Immature natural killer cell (primary cell): Measurements from ENCODE around the gene GSTO2. TPM values are rescaled to one million over a fixed set of nuclear protein-coding genes. Genes with fewer than 3 reads are reported as not detected.

Source experiments
- DNase-seq, 3 donors: peaks; one replicate each; pipeline ENCODE4 v3.0.0; 2022; ENCODE audit warnings: mixed read lengths in 1 of 3
- H3K27ac Mint-ChIP-seq, 6 donors: one replicate each; pipeline ENCODE4 v1.8.0; 2020; ENCODE audit warnings: mixed read lengths in 6 of 6, mild to moderate bottlenecking in 5 of 6, inconsistent platforms in 4 of 6, moderate library complexity in 3 of 6
- H3K27me3 Mint-ChIP-seq, 3 donors: one replicate each; pipeline ENCODE4 v1.8.0; 2020 to 2021; ENCODE audit warnings: low read depth in 3 of 3, mild to moderate bottlenecking in 3 of 3, mixed read lengths in 3 of 3, moderate library complexity in 3 of 3, inconsistent platforms in 1 of 3
- H3K36me3 Mint-ChIP-seq, 3 donors: one replicate each; pipeline ENCODE4 v1.8.0; 2020; ENCODE audit warnings: mixed read lengths in 3 of 3, inconsistent platforms in 2 of 3, mild to moderate bottlenecking in 2 of 3
- H3K4me1 Mint-ChIP-seq, 2 donors: one replicate each; pipeline ENCODE4 v1.8.0; 2020; ENCODE audit warnings: inconsistent platforms in 2 of 2, mild to moderate bottlenecking in 2 of 2, mixed read lengths in 2 of 2, moderate library complexity in 1 of 2
- H3K4me3 Mint-ChIP-seq, 5 donors: one replicate each; pipeline ENCODE4 v1.8.0; 2020; ENCODE audit warnings: mild to moderate bottlenecking in 5 of 5, mixed read lengths in 5 of 5, inconsistent platforms in 3 of 5, moderate library complexity in 3 of 5
- H3K9me3 Mint-ChIP-seq, 6 donors: one replicate each; pipeline ENCODE4 v1.8.0; 2020; ENCODE audit warnings: mild to moderate bottlenecking in 6 of 6, mixed read lengths in 6 of 6, inconsistent platforms in 4 of 6, moderate library complexity in 3 of 6
- polyA plus RNA-seq, 3 donors: library from polyadenylated mRNA; unstranded; fragments of 300-500 nt; fragmentation: Illumina TruSeq; gene quantifications; one replicate each; pipeline ENCODE4 v1.2.3, GENCODE V29; 2021

The GSTO2 gene
- polyA plus RNA-seq, 3 donors from 2014 or later = 0.16 to 1.6 (median 0.85) TPM

DNA sequence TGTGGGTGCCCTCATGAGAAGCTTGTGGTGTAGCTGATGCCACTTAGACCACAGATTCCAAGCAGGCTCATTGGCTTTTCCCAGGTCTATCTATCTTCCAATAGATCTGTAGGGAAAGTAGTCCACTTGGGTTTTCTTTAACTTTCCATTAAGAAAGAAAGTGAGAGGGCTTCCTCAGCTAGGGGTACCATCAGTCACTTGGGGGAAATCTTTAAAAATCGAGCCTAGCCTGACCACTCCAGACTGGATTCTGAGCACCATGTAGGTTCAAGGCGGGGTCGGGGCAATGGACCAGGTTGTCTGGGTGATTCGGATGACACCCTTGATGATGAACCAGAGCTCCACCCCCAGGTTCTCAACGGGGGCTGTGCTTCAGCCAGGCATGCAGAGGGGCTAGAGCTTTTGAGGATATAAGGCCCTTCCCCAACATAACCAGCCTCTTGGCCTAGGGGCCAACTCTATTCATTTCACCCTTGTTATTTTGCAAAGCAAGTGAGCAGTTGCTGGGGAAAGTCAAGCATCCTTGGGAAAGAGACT, 42.3 kb downstream of the GSTO2 start:
- H3K4me1 Mint-ChIP-seq = peaks cover 54 to 63% of the 10 kb centered on the region in 2 donors
- peaks cover 14 to 80% (median 66%) of the 10 kb centered on the region in 3 donors for H3K27me3 Mint-ChIP-seq
- H3K27ac Mint-ChIP-seq = peak overlapping the region in 4 of 6 donors; percentile 22 to 76 (median 42)
- no peak for DNase-seq
- H3K36me3 Mint-ChIP-seq = peaks cover 0 to 28% (median 5%) of the 10 kb centered on the region in 3 donors
- H3K4me3 Mint-ChIP-seq = no peak overlapping the region
- H3K9me3 Mint-ChIP-seq = no peaks in the 10 kb centered on the region

DNA sequence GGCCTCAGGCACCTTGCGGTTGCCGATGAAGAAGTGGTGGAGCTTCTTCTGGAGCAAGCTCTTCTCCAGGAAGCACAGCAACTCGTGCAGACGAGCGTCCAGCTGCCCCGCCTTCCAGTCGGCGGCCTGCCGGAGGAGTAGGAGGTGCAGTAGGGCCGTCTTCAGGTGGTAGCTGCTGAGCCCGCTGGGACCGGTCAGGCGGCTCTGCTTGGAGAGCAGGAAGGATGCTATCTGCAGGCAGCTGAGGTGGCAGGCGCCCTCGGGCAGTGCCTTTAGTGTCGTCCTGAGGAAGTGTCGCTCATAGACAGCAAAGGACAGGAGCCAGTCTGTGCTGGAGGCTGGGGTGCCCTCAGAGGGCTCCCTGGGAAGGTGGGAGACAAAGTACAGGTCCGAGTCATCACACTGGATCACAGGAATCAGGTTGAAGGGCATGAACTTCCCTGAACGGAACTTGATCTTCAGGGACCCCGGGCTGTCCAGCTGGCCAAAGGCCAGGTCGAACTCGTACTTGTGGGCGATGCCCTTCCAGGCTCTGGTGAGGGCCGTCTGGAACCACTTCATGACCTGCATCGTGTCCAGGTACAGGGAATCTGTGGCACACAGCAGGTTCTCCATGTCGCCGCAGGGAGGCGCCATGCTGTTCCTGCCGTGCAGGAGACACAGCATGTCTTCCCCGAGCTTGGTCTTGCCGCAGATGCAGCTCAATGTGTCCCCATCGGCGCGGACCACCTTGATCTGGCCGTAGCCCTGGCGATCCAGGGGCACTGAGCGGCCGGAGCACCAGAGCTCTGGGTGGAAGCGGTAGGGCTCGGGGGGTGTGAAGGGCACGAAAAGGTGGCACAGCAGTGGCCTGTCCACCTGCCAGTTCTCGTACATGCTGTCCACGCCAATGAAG, 45.9 kb downstream of the GSTO2 start:
- peaks cover 57 to 63% of the 10 kb centered on the region in 2 donors for H3K4me1 Mint-ChIP-seq
- DNase-seq = no peak

DNA sequence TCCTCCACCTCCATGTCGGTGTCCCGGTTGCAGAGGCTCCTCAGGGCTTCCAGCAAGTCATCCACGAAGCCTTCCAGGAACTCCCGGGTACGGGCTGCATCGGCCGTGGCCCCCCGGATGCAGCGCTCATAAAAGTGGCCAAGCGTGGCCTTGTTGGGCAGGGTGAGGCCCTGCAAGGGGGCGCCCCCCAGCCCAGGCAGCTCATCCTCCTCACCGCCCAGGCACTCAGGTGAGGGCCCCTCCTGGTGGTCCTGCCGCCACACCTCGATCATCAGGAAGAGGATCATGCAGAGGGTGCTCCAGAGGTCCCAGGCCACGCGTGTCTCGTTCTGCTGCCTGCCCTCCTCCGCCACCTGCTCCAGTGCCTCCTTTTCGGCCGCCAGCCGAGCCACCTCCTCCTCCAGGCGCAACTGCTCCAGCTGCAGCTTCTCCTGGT, 46.5 kb downstream of the GSTO2 start:
- Mint-ChIP-seq H3K4me3 (no peak overlapping the region), H3K36me3 (peaks cover 5 to 17% (median 5%) of the 10 kb centered on the region in 3 donors), H3K27me3 (peaks cover 8 to 72% (median 54%) of the 10 kb centered on the region in 3 donors), H3K9me3 (no peaks in the 10 kb centered on the region), H3K4me1 (peaks cover 59 to 63% of the 10 kb centered on the region in 2 donors), H3K27ac (no peak overlapping the region)
- no peak for DNase-seq

More for the DNA sequence above, 45.9 kb downstream of the GSTO2 start:
- Mint-ChIP-seq H3K4me3 (no peak overlapping the region), H3K27me3 (peaks cover 9 to 73% (median 56%) of the 10 kb centered on the region in 3 donors), H3K27ac (peak overlapping the region in 1 of 6 donors; percentile 40), H3K9me3 (no peaks in the 10 kb centered on the region), H3K36me3 (peaks cover 5 to 23% (median 5%) of the 10 kb centered on the region in 3 donors)

DNA sequence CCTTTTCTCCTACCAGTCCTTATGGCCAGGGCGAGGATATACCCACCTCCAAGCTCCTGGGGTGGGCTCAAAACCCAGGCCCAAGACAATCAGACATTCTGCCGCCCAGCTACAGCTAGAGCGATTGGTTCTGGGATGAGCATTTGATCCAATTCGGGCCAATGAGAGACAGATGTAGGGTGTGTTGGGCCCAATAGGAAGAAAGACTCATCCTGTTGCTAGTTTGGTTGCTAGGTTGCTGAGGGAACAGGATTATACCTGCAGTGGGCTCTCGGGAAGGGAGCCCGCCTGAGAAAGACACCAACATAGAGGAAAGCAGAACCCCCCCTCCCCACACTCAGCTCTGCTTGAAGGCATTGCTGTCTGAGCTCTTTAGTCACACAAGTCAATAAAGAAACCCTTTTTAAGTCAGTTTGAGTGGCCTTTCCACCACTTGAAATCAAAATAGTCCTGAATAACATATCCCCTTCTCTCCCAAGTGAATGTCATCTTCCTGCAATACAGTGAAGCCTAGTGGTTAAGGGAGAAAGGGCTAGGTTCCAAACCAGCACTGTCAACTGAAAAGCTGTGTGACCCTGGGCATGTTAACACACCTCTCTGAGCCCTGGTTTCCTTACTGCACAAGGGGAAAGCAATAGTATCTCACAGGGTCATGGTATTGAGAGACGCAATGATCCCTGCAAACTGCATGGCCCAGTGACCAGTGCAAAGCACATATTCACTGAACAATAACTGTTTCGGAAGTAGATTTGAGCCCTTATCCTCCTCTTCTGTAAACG, 47.5 kb downstream of the GSTO2 start:
- H3K9me3 Mint-ChIP-seq = no peaks in the 10 kb centered on the region
- peaks cover 5 to 17% (median 5%) of the 10 kb centered on the region in 3 donors for H3K36me3 Mint-ChIP-seq
- no peak for DNase-seq
- H3K27me3 Mint-ChIP-seq = peaks cover 6 to 66% (median 52%) of the 10 kb centered on the region in 3 donors
- H3K27ac Mint-ChIP-seq = peak overlapping the region; percentile 15 to 100 (median 55)
- peaks cover 62 to 63% of the 10 kb centered on the region in 2 donors for H3K4me1 Mint-ChIP-seq
- H3K4me3 Mint-ChIP-seq = no peak overlapping the region

DNA sequence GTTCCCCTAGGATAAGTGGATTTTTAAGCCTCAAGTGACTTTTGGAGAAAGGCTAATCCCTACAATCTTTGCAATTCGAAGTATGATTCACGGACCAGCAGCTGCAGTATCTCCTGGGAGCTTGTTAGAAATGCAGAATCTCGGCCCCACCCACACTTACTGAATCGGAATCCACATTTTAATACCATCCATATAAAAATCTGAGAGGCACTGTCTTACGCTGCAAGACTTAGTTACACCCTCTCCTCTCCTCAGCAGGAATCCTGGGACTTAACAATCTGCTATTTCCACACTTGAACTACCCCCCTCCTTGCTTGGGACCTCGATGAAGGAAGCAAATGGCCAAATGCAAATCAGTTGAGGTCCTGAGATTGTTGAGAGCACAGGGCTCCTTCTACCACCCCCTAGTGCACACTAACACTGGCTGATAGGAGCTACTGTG, 48.3 kb downstream of the GSTO2 start:
- peaks cover 66% of the 10 kb centered on the region in 2 donors for H3K4me1 Mint-ChIP-seq
- no peak for DNase-seq
- H3K36me3 Mint-ChIP-seq = peaks cover 5 to 12% (median 5%) of the 10 kb centered on the region in 3 donors
- no peaks in the 10 kb centered on the region for H3K9me3 Mint-ChIP-seq
- H3K27ac Mint-ChIP-seq = peak overlapping the region in 5 of 6 donors; percentile 47 to 100 (median 74)
- H3K27me3 Mint-ChIP-seq = peaks cover 6 to 68% (median 50%) of the 10 kb centered on the region in 3 donors
- H3K4me3 Mint-ChIP-seq = peak overlapping the region in 1 of 5 donors; percentile 5

DNA sequence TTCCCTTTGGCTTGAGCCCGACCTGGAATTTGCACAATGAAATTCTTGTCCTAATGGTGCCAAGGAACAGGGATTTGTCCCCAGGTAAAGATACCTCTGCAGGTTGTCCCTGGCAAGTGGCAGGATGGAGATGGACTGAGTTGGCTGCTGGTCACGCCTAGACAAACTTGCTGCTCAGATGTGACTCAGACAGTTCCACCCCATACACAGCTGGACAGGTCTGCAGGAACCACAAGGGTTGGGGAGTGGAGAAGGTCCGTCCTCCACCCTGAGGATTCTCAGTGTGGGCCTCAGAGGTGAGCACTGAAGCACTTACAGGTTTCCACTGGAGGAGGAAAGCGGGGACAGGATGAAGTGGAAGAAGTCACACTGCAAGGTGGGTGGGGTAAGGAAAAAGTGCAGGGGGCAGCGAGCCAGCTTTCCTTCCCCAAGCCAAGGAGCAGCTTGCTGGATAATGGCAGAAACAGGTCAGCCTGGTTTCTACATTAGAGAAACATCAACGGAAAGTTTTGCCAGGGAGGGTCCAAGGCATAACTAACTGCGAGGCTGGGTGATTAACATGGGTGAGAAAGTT, 48.8 kb downstream of the GSTO2 start:
- peaks cover 67 to 70% of the 10 kb centered on the region in 2 donors for H3K4me1 Mint-ChIP-seq
- H3K9me3 Mint-ChIP-seq = no peaks in the 10 kb centered on the region
- H3K36me3 Mint-ChIP-seq = peaks cover 5 to 7% (median 5%) of the 10 kb centered on the region in 3 donors
- peak overlapping the region; percentile 37 to 100 (median 72) for H3K27ac Mint-ChIP-seq
- H3K4me3 Mint-ChIP-seq = peak overlapping the region in 1 of 5 donors; percentile 5
- peaks cover 8 to 69% (median 49%) of the 10 kb centered on the region in 3 donors for H3K27me3 Mint-ChIP-seq
- no peak for DNase-seq

- Mint-ChIP-seq H3K27me3 (peaks cover 9 to 69% (median 49%) of the 10 kb centered on the region in 3 donors), H3K4me1 (peaks cover 72 to 75% of the 10 kb centered on the region in 2 donors), H3K4me3 (no peak overlapping the region), H3K9me3 (no peaks in the 10 kb centered on the region), H3K27ac (peak overlapping the region in 5 of 6 donors; percentile 11 to 100 (median 68)), H3K36me3 (peaks cover 2 to 5% (median 5%) of the 10 kb centered on the region in 3 donors)
- no peak for DNase-seq
These were observed 49.3 kb downstream of the GSTO2 start for GRCh38 chr10:104318326-104318725.

GRCh38 chr10:104318810-104319741, 50.1 kb downstream of the GSTO2 start:
- Mint-ChIP-seq H3K27ac (peak overlapping the region; percentile 36 to 100 (median 66)), H3K4me3 (peak overlapping the region in 1 of 5 donors; percentile 65), H3K27me3 (peaks cover 11 to 68% (median 52%) of the 10 kb centered on the region in 3 donors), H3K36me3 (peaks cover 0 to 5% (median 3%) of the 10 kb centered on the region in 3 donors), H3K4me1 (peaks cover 80 to 82% of the 10 kb centered on the region in 2 donors), H3K9me3 (no peaks in the 10 kb centered on the region)
- no peak for DNase-seq

GRCh38 chr10:104321226-104321625, 52.2 kb downstream of the GSTO2 start:
- Mint-ChIP-seq H3K4me1 (peaks cover 100% of the 10 kb centered on the region in 2 donors), H3K27ac (peak overlapping the region; percentile 90 to 100 (median 98)), H3K9me3 (no peaks in the 10 kb centered on the region), H3K4me3 (peak overlapping the region; percentile 78 to 90 (median 88)), H3K27me3 (peaks cover 15 to 69% (median 64%) of the 10 kb centered on the region in 3 donors), H3K36me3 (peaks cover 4 to 6% (median 5%) of the 10 kb centered on the region in 3 donors)
- DNase-seq = no peak

- peaks cover 17 to 70% (median 61%) of the 10 kb centered on the region in 3 donors for H3K27me3 Mint-ChIP-seq
- no peak for DNase-seq
- peak overlapping the region; percentile 90 to 100 (median 98) for H3K27ac Mint-ChIP-seq
- peak overlapping the region; percentile 78 to 90 (median 88) for H3K4me3 Mint-ChIP-seq
- H3K4me1 Mint-ChIP-seq = peaks cover 100% of the 10 kb centered on the region in 2 donors
- no peaks in the 10 kb centered on the region for H3K9me3 Mint-ChIP-seq
- H3K36me3 Mint-ChIP-seq = peaks cover 4 to 6% (median 4%) of the 10 kb centered on the region in 3 donors
These were observed 52.9 kb downstream of the GSTO2 start for GRCh38 chr10:104321725-104322415.

- Mint-ChIP-seq H3K27ac (peak overlapping the region; percentile 90 to 100 (median 98)), H3K4me1 (peaks cover 100% of the 10 kb centered on the region in 2 donors), H3K36me3 (peaks cover 0 to 6% (median 4%) of the 10 kb centered on the region in 3 donors), H3K9me3 (no peaks in the 10 kb centered on the region), H3K27me3 (peaks cover 17 to 68% (median 63%) of the 10 kb centered on the region in 3 donors), H3K4me3 (peak overlapping the region; percentile 78 to 90 (median 88))
- peak in 2 of 3 donors; percentile 44 to 48 for DNase-seq
These were observed 53.4 kb downstream of the GSTO2 start for GRCh38 chr10:104322416-104322782.
